Measurements from ENCODE around the gene SGK1.
A peak's percentile ranks its signal among the peaks of the same experiment; 100 is the strongest.

SGK1 gene

GRCh38 chr6:134165561-134166201 lies 152.2 kb downstream of the SGK1 start:
- no peak for DNase-seq

GRCh38 chr6:134164300-134164699 lies 153.6 kb downstream of the SGK1 start:
- no peak for DNase-seq

GRCh38 chr6:134162932-134163331 lies 155.0 kb downstream of the SGK1 start:
- DNase-seq, result no peak

- no peak for DNase-seq
Measured at GRCh38 chr6:134161041-134161440, 156.9 kb downstream of the SGK1 start.

- DNase-seq, result no peak
Measured at GRCh38 chr6:134152767-134153485, 165.0 kb downstream of the SGK1 start.

GRCh38 chr6:134148566-134148965 lies 169.3 kb downstream of the SGK1 start:
- no peak for DNase-seq

- no peak for DNase-seq
Measured at GRCh38 chr6:134147034-134147533, 170.8 kb downstream of the SGK1 start.

GRCh38 chr6:134146268-134147033 lies 171.5 kb downstream of the SGK1 start:
- no peak for DNase-seq

- no peak for DNase-seq
Measured at GRCh38 chr6:134145786-134146185, 172.1 kb downstream of the SGK1 start.

- DNase-seq, result no peak
Measured at GRCh38 chr6:134138226-134138975, 179.5 kb downstream of the SGK1 start.

GRCh38 chr6:134134654-134135053 lies 183.3 kb downstream of the SGK1 start:
- DNase-seq, result no peak

- DNase-seq, result no peak
Measured at GRCh38 chr6:134132494-134133141, 185.3 kb downstream of the SGK1 start.

- no peak for DNase-seq
Measured at GRCh38 chr6:134131530-134132139, 186.3 kb downstream of the SGK1 start.

- no peak for DNase-seq
Measured at GRCh38 chr6:134128146-134128545, 189.8 kb downstream of the SGK1 start.

GRCh38 chr6:134123666-134124208 lies 194.2 kb downstream of the SGK1 start:
- DNase-seq, result peak; percentile 59

GRCh38 chr6:134122775-134123174 lies 195.1 kb downstream of the SGK1 start:
- no peak for DNase-seq

GRCh38 chr6:134119486-134119885 lies 198.4 kb downstream of the SGK1 start:
- no peak for DNase-seq

Data from CD4-positive, alpha-beta T cell treated with Interleukin-4 for 4 hours (primary cell).